GM21529 (cell line): ENCODE data around the gene CENPK.
"Not testable (repeated sequence)": the region's sequence is repeated elsewhere in the genome, so short reads cannot be mapped to it uniquely, and the experiment has no call there.

ENCODE experiments used
- ATAC-seq: cut with Tn5 transposase; IDR thresholded peaks from one replicate; pipeline ENCODE4 v1.9.1; 2021; ENCODE audit not compliant: unreplicated experiment

CENPK gene

DNA sequence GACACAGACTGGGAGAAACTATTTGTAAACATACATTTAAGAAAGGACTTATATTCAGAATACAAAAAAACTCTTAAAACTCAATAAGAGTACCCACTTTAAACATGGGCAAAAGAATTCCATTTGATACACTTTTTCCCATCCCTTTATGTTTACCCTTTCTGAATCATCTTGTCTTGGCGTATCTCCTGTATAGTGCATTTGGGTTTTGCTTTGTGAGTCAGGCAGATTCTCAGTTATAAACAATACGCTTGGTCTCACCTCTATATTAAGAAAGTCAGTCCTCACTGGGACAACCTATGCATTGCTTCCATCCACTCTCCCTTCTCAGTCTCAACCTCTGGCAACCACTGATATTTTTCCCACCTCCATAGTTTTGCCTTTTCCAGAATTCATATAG is 54.0 kb downstream of the CENPK start:
- ATAC-seq = no peak

DNA sequence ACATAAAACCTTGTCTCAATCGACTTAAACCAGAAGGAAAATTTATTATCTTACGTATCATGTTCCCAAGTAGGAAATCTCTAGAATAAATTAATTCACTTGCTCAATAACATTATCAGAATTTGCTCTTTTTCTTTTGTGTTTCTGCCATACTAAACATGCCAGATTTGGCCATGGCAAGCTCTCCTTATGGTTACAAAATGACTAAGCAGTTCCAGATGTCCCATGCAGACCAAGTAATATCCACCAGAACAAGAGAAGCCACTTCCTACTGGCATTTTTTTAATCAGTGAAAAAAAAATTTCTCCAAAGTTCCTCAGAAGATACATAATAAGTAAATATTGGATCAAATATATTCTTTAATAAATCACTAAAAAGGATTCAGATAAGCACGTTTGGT is 56.0 kb downstream of the CENPK start:
- no peak for ATAC-seq

DNA sequence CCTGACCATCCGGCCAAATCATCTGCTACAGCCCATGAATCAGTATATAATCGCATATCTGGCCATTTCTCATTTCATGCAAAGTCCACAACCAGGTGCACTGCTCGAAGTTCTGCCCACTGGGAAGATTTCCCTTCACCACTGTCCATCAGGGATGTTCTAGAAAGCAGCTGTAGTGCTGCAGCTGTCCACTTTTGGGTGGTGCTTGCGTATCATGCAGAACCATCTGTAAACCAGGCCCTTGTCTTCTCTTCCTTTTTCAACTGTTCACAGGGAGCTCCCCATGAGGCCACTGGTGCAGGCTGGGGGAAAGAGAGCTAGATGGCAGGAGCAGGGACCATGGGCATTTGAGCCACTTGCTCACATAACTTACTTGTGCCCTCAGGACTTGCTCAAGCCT is 73.8 kb downstream of the CENPK start:
- no peak for ATAC-seq

DNA sequence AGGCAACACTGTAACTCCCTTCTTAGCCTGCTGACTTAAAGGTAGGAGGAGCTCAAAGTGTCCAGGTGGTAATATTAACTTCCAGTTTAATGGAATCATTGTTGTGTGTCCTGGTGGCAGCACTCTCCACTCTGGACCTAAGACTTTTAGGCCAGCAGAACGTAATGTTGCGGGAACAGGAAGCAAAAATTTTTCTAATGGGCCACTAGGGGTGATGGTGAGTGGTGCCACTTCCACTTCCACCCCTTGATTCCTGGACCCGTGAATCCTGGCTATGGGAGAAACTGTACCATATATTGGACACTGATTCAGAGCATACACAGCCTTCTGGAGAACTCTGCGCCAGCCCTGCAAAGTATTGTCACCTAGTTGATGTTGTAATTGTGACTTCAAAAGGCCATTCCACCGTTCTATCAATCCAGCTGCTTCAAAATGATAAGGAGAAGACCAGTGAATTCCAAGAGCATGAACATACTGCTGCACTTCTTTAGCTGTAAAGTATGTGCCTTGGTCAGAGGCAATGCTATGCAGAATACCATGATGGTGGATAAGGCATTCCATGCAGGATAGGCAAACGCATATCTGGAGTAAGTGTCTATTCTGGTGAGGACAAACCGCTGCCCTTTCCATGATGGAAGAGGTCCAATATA is 74.8 kb downstream of the CENPK start:
- ATAC-seq = not testable (repeated sequence)

- not testable (repeated sequence) for ATAC-seq
These were observed 76.2 kb downstream of the CENPK start for GRCh38 chr5:65486803-65487202.

DNA sequence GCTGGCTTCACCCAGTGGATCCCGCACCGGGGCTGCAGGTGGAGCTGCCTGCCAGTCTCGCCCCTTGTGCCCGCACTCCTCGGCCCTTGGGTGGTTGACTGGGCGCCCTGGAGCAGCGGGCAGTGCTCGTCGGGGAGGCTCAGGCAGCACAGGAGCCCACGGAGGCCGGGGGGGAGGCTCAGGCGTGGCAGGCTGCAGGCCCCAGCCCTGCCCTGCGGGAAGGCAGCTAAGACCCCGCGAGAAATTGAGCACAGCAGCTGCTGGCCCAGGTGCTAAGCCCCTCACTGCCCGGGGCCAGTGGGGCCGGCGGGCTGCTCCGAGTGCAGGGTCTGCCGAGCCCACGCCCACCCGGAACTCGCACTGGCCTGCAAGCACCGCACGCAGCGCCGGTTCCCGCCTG is 77.6 kb downstream of the CENPK start:
- ATAC-seq = no peak

- peak; percentile 53 for ATAC-seq
These were observed 79.2 kb downstream of the CENPK start for GRCh38 chr5:65483546-65484346.

DNA sequence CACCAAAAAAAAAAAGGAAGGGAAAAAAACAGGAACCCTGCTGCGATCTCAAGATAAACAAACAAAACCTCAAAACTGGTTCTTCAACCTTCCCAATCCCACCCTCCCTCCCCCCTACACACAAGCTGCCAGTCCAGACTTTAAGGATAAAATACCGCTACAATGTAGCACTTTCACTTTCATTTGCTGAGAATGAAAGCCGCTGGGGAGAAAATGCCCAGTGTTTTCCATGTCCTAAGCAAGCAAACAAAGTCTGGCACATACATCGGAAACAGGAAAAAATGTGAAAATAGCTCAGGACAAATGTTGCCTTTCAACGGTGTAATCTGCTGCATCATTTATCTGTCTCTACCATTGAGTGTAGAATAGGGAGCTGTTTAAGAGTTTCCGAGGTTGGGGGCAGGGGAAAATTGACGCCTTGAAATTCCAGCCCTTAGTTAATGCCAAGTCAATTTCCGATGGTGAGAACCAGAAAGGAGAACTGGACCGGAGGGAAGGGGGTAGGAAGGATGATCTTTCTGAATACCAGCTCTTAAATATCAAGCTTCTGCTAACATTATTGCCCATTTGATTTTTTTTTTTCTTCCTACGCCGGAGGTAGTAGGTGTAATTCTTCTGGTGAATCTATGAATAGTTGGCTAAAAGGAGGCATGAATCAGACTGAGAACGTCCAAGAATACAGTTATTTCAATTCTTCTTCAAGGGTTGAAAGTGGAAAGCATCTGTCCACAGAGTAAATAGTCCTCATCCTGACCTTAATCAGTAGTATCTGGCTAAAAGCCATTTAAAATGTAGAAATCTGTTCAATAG is 80.0 kb downstream of the CENPK start:
- ATAC-seq = no peak

DNA sequence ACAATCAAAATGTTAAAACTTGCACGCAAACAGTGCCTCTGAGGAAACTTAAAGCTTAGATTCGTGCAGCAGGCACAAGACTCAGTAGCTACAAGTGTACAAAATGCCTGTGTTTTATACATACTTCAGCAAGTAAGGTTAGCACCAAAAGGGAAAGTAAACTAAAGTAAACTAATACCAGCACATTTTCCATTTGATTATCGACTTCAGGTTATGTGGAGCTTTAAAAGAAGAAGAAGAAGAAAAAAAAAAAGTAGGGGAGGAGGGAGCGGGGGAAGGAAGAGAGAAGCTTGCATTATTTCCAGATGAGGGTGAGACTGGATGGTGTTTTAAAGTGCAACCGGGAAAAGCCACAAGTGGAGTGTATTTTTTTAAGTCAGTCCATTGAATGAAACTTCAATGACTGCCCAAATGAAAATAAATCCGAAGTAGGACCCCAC is 80.7 kb downstream of the CENPK start:
- no peak for ATAC-seq

- peak; percentile 77 for ATAC-seq
These were observed 81.2 kb downstream of the CENPK start, which contains the start of gene ADAMTS6 for GRCh38 chr5:65481635-65482295. Gene ADAMTS6 (minus strand): TSS chr5:65481920. CDS start chr5:65473673, 8,247 bp downstream.

DNA sequence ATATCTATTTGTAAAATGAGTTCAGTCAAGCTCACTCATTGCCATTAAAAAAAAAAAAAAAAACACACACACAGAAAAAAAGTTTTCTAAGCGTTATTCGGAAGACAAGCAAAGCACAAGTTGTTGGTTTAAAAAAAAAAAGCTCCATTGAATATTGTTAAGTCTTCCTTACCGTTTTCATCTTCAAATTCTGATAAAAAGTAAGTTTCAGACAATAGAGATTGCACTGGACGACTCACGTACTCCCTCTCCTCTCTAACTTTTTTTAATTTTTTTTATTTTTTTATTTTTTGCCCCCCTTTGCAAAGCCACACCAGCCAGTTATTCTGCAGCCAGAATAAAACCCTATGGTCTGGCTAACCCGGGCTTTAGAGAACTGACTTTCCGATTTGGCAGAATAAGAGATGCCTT is 81.8 kb downstream of the CENPK start:
- peak; percentile 19 for ATAC-seq

DNA sequence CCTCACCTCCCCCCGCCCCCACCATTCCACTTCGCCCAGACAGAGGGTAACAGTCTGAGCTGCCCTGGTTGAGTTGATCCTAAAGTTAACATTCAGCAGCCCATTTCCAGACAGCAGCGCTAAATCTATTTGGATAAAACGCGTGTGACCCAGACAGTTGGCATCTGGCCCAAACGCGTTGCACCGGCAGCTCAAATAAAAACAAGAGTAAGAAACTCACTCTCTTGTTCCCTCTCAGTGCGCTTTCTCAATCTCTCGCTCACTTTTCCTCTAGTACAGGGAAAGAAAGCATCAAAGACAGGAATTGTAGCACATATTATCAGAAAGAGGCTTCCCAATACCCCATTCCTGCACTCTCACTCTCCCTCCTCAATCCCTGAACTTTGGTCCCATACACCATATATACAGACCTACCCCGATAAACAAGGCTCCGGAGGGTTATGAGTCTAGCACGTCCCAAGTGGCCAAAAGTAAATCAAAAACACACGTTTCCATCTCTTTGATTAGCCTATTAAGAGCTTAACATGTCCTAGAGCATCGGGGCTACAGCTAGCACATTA is 82.6 kb downstream of the CENPK start:
- peak; percentile 38 for ATAC-seq

DNA sequence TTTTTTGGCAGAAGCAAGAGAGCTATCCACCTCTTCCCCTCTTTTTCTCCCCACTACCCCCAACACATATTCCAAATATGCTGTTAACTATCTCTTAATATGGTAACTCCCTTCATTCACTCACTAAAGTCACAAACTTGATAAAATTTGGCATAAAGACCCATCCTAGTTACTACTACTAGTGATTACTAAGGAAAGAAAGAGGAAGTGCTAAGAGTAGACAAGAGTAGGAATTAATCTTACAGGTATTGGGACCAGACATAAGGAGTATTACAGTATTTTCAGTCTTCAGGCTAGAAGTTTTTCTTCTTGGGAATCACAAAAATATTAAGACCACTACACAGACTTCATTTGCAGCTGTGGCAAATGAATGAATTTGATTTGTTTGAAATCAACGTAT is 83.4 kb downstream of the CENPK start:
- no peak for ATAC-seq

DNA sequence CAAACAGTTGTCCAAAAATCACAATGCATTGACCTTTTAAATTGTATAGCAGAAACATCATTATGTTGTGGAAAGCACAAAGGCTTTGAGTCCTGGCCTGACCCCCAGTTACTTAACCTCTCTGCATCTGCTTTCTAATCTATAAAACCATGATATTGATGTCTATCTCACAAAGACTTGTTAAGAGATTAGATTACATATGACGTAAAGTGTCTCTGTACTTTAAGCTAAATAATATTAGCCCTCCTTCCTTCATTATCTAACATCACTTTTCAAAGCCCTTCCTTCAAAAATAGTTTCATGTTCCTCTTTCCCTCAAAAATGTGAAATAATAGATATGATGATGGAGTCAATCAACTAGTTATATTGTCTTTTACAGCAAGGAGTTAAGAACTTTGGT is 84.6 kb downstream of the CENPK start:
- ATAC-seq = no peak

DNA sequence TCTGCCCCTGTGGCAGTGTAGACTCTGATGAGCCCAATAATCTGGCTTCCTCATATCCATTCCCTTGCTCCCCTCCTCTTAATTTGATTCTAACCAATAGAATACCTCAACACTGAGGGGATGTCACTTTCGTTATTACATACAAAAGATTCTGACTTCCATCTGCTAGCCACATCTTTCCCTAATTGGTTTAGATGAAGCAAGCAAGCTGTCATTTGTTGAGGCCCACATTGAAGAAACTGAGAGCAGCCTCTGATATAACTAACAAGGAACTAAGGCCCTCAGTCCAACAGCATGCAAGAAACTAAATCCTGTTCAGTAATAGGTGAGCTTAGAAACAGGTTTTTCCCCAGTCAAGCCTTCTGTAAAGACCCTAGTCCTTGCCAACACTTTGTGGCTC is 87.1 kb downstream of the CENPK start:
- ATAC-seq = no peak

GRCh38 chr5:65475336-65475735 is 87.6 kb downstream of the CENPK start:
- no peak for ATAC-seq

DNA sequence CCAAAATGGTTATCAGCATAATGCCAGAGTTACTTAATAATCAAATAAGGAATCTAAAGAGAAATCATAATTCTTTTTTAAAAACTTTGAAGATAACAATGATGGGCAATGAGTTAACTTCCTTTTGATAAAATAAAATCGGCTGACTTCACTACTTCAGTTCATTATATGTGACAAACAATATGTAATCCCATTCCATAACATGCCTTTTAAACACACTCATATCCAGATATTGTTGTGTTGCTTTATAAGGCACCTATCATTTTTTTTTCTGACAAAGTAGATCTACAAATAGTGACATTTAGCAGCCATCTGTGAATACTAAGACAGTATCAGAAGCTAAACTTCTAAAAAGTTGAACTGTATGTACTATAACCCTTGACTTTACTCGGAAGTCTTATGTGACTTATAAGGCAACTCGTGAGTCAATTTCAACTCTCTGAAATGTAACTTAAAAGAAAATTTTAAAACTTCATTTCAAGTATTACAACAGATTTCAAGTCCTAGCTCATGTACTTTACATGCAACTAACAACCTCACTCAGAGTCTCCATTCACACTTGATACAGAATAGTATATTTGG is 88.7 kb downstream of the CENPK start:
- no peak for ATAC-seq

GRCh38 chr5:65468633-65469032 is 94.3 kb downstream of the CENPK start:
- ATAC-seq = no peak
